ENCODE measurements around the gene SNAI3.

The SNAI3 gene

DNA sequence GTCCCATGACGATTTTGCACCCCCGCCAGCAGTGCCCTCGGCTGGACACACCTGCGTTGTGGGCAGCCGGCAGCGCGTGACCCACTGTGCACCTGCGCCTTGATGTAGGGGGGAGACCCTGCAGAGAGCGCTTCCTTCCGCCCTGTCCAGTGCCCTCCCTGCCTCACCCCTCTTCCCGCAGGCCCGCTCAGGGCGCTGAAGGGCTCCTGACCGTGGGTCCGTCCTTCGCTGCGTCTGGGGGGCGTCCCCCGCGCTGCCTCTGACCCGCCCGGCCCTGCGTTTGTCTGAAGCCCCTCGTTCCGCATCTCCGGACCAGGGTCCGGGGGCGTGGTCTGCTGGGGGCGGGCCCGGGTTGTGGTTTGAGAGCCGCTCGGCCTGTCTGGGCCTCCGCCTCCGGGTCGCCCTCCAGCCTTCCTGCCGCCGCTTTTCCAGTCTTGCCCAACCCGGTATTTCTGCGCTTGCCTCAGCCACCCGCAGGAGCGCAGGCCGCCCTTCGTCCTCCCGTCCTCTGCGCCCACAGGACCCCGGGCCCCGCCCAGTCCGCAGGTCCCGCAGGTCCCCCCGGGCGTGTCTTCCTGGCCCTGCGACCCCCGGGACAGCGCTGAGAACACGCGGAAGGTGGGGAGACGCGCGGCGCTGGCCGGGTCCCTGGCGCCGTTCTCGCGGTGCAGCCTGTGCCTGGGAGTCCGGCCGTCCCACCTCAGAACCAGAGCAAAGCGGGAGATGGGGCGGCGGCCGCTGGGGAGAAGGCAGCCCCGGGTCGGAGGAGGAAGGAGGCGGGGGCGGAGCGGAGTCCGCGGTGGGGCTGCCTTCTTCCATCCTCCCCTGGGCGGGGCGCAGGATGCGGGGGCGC lies 51.9 kb downstream of the SNAI3 start:
- no peak for DNase-seq (ENCODE audit: low spot score)

DNA sequence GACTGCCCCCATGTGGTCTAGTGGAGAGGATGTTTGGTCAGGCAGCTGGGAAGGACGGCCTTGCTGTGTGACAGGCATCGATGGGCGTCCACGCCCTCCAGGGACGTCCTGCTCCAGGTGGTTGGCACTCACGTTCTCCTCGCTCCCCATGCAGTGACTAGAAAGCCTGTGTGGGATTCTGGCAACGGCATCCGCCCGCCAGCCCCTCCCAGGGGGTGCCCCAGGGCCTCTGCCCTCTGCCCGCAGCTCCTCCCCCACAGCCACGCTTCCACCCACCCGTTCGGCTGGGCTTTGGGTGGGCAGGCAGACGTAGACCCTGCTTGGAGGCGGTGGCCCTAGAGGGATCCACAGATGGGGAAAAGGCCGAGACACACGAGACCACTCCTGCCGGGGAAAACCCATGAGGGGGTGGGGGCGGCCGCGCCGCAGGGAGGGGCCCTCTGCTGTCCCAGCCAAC lies 52.6 kb downstream of the SNAI3 start:
- DNase-seq (ENCODE audit: low spot score): no peak

DNA sequence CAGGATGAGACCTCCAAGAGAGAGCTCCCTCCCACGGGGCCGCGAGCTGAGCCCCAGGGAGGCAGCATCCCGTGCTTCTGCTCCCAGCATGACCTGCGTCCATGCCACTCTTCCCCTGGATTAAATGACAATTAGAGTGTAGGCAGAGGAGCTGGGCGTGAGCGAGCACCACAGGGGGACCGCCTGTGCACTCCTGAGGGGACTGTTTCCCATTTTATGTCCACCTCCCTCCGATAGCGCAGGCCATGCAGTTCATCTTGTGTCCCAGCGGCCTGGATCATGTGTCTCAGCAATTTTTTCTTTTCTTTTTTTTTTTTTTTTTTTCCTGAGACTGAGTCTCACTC lies 53.7 kb downstream of the SNAI3 start:
- no peak for DNase-seq (ENCODE audit: low spot score)

DNA sequence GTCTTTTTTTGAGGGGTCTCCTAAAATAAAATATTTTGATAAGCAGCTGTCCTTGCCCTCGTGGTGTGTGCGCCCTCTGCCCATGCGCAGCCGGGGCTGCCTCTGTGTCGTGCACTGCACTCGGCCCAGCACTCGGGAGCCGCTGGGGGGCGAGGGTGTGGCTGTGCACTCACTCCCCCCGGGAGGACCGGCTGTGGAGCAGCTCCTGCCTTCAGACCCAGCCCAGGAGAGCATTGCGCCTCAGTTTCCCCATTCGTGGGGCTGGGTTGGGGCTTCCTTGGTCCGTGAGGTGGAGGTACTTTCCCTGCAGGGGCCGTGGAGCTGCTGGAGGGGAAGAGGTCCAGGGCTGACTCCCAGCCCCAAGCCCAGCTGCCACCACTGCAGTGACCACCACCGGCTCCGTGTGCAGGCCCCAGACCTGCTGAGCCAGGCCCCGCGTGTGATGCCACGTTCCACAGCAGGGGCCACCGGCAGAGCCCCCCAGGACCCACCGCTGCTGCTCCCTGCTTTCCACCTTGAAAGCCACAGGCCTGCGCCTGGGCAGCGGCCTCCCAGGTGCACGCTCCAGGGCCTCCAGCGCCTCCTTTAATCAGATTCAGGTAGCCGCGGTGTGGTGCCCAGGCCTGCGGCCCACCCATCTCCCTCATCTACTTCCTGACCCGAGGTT lies 54.3 kb downstream of the SNAI3 start:
- DNase-seq (ENCODE audit: low spot score): no peak

DNA sequence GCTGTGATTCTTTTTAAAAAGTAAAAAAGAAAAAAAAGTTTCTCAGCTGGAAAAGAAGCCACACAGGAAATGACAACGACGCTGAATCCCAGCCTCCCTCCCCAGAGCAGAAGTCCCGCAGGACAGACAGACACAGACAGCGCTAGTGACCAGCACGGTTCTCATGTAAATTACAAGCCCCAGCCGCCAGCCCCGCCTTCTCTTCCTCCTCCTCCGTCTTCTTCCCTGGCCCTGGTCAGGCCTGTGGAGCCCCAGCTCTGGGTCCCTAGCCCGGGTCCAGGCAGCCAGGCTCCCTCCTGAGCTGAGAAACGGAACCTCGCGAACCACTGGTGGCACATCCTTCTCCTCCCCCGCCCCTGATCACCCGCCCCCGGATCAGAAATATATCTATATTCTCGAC lies 54.9 kb downstream of the SNAI3 start:
- no peak for DNase-seq (ENCODE audit: low spot score)

DNA sequence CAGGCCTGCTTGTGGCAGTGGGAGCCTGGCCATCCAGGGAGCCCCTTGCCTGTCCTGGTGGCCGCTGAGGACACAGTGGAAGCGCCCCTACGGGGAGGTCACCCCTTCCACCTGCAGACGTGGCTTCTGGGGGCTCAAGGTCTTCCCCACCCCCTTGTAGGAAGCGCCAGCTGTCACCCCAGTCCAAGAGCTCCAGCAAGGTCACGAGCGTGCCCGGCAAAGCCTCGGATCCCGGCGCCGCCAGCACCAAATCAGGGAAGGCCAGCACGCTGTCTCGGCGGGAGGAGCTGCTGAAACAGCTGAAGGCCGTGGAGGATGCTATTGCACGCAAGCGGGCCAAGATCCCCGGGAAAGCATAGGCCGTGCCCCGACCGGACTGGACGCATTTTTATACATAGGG lies 55.4 kb downstream of the SNAI3 start:
- DNase-seq (ENCODE audit: low spot score): no peak

DNA sequence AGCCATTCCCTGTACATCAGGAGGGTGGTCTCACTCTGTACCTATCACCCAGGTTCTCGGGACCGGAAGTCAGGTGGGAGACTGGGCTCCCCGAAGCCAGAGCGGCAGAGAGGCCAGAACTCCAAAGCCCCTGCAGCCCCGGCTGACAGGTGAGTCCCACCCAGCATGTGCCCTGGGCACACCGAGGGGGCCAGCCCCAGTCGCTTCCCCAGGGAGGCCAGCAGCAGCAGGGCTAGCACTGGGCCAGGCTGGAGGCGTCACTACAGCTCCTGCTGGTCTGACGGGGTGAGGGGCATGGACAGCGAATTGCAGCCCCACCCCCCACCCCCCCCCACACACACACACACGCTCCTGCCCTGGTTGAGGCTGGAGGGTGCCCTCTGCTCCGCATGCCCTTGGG lies 55.9 kb downstream of the SNAI3 start:
- no peak for DNase-seq (ENCODE audit: low spot score)

DNA sequence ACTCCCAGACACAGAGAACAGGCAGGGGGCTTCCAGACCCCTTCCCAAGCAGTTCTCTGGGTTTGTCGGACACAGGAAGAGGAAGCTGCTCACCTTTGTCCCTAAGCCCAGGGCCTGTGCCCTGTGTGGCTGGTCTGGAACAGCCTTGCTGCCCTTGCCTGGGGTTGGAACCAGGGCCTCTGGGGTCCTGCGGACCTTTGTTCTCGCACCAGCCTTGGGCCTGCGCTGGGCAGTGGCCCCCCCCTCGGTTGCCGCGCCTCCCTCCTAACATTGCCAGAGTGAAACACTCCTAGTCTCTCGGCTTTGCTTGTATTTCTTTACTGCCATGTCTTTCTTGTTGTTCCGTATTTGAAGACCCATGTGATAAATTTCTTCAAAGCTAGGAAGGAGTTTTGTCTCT lies 56.5 kb downstream of the SNAI3 start:
- DNase-seq (ENCODE audit: low spot score): no peak

DNA sequence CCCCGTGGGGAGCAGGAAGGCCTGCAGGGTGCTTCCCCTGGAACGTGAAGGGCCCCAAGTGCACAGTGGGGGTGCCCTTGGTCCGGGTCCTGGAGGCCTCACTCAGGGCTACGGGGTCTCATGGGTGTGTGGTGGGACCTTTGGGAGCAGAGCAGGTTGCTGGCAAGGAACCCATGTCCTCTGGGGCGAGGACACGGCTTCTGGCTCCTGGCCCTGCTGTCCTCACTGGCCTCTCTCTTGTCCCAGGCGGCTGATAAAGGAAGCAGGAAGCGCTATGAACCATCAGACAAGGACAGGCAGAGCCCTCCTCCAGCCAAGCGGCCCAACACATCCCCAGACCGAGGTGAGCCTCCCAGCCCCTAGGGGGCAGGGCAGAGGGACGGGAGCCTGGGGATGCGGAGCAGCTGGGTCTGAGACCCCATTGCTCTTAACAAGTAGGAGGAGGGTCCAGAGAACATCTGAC lies 57.8 kb downstream of the SNAI3 start:
- no peak for DNase-seq (ENCODE audit: low spot score)

Measured in LoVo (cell line).